Measurements from ENCODE around the gene PRG3. TPM values are rescaled to one million over a fixed set of nuclear protein-coding genes. Genes with fewer than 3 reads are reported as not detected.

Gene PRG3
- total RNA-seq, 4 donors from 2014 or later = not detected

- Histone ChIP-seq H3K4me3 (no peak overlapping the region), H3K4me1 (no peaks in the 10 kb centered on the region), H3K36me3 (no peaks in the 10 kb centered on the region), H3K9me3 (no peaks in the 10 kb centered on the region), H3K27ac (no peak overlapping the region), H3K27me3 (no peaks in the 10 kb centered on the region)
- TF ChIP-seq CTCF (IDR thresholded peaks at IDR 0.05) (no peak), POLR2A (IDR thresholded peaks at IDR 0.05) (no peak)
- intact Hi-C loops (cut with DNase I; ENCODE audit: low total_unique reads) = no loop called here
- no peak for DNase-seq
Observed at GRCh38 chr11:57359396-57359795, 21.6 kb downstream of the PRG3 start.

- no peaks in the 10 kb centered on the region for H3K4me1 ChIP-seq
- no peak overlapping the region for H3K27ac ChIP-seq
- TF ChIP-seq CTCF (IDR thresholded peaks at IDR 0.05) = no peak
- TF ChIP-seq POLR2A (IDR thresholded peaks at IDR 0.05) = no peak
- H3K27me3 ChIP-seq = no peaks in the 10 kb centered on the region
- no peaks in the 10 kb centered on the region for H3K36me3 ChIP-seq
- H3K4me3 ChIP-seq = no peak overlapping the region
- H3K9me3 ChIP-seq = no peaks in the 10 kb centered on the region
- no peak for DNase-seq
- intact Hi-C loops (cut with DNase I; ENCODE audit: low total_unique reads) = no loop called here
Observed at GRCh38 chr11:57358991-57359390, 22.0 kb downstream of the PRG3 start.

GRCh38 chr11:57358543-57358961 lies 22.4 kb downstream of the PRG3 start:
- H3K4me3 ChIP-seq = no peak overlapping the region
- DNase-seq = no peak
- H3K36me3 ChIP-seq = no peaks in the 10 kb centered on the region
- H3K9me3 ChIP-seq = no peaks in the 10 kb centered on the region
- intact Hi-C loops (cut with DNase I; ENCODE audit: low total_unique reads) = no loop called here
- no peak for TF ChIP-seq CTCF (IDR thresholded peaks at IDR 0.05)
- no peak for TF ChIP-seq POLR2A (IDR thresholded peaks at IDR 0.05)
- H3K27ac ChIP-seq = no peak overlapping the region
- no peaks in the 10 kb centered on the region for H3K4me1 ChIP-seq
- H3K27me3 ChIP-seq = no peaks in the 10 kb centered on the region

- Histone ChIP-seq H3K4me1 (no peaks in the 10 kb centered on the region), H3K4me3 (no peak overlapping the region), H3K27ac (peak overlapping the region in 1 of 2 donors; percentile 17), H3K36me3 (no peaks in the 10 kb centered on the region), H3K9me3 (no peaks in the 10 kb centered on the region), H3K27me3 (no peaks in the 10 kb centered on the region)
- DNase-seq = no peak
- intact Hi-C loops (cut with DNase I; ENCODE audit: low total_unique reads) = no loop called here
- TF ChIP-seq POLR2A (IDR thresholded peaks at IDR 0.05) (no peak), CTCF (IDR thresholded peaks at IDR 0.05) (no peak)
Observed at GRCh38 chr11:57357856-57358255, 23.1 kb downstream of the PRG3 start.

- intact Hi-C loops (cut with DNase I; ENCODE audit: low total_unique reads) = no loop called here
- H3K27ac ChIP-seq = peak overlapping the region in 1 of 2 donors; percentile 17
Observed at GRCh38 chr11:57357310-57357709, 23.6 kb downstream of the PRG3 start.

More at GRCh38 chr11:57357310-57357709, 23.6 kb downstream of the PRG3 start:
- no peaks in the 10 kb centered on the region for H3K4me1 ChIP-seq
- no peak overlapping the region for H3K4me3 ChIP-seq
- H3K27me3 ChIP-seq = no peaks in the 10 kb centered on the region
- TF ChIP-seq POLR2A (IDR thresholded peaks at IDR 0.05) (no peak), CTCF (IDR thresholded peaks at IDR 0.05) (no peak)
- H3K36me3 ChIP-seq = no peaks in the 10 kb centered on the region
- DNase-seq = no peak
- H3K9me3 ChIP-seq = no peaks in the 10 kb centered on the region
